ENCODE measurements around the gene DOCK2.

DNA sequence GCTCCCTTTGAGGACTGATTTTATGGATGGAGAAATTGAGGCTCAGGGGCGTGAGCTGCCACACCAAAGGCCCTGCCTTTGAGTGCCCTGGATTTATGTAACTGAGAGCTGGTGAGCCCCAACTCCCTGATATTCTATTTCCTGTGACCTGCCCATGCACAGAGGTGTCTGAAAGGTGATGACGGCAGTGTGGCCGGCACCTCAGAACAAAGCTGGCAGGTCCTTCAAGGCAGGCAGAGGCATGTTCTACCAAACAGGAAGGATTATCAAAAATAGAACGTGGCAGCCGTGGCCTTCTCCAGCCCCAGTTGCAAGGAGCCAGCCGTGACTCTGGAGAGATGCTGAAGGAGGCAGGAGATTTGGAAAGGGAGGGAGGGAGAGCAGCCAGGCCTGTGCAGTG lies 307.0 kb downstream of the DOCK2 start:
- TF ChIP-seq, protein P1, sequence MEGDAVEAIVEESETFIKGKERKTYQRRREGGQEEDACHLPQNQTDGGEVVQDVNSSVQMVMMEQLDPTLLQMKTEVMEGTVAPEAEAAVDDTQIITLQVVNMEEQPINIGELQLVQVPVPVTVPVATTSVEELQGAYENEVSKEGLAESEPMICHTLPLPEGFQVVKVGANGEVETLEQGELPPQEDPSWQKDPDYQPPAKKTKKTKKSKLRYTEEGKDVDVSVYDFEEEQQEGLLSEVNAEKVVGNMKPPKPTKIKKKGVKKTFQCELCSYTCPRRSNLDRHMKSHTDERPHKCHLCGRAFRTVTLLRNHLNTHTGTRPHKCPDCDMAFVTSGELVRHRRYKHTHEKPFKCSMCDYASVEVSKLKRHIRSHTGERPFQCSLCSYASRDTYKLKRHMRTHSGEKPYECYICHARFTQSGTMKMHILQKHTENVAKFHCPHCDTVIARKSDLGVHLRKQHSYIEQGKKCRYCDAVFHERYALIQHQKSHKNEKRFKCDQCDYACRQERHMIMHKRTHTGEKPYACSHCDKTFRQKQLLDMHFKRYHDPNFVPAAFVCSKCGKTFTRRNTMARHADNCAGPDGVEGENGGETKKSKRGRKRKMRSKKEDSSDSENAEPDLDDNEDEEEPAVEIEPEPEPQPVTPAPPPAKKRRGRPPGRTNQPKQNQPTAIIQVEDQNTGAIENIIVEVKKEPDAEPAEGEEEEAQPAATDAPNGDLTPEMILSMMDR (conservative IDR thresholded peaks at IDR 0.05; ENCODE audit: low read length): no peak
- TF ChIP-seq EZH2phosphoT487 (IDR thresholded peaks at IDR 0.05; ENCODE audit: borderline replicate concordance): no peak

All from Loucy (cell line).